ENCODE results near the gene DARS2. TPM values are rescaled to one million over a fixed set of nuclear protein-coding genes. Genes with fewer than 3 reads are reported as not detected.

DARS2 gene
- total RNA-seq, 1 donor from 2014 or later, result 21.1 TPM

DNA sequence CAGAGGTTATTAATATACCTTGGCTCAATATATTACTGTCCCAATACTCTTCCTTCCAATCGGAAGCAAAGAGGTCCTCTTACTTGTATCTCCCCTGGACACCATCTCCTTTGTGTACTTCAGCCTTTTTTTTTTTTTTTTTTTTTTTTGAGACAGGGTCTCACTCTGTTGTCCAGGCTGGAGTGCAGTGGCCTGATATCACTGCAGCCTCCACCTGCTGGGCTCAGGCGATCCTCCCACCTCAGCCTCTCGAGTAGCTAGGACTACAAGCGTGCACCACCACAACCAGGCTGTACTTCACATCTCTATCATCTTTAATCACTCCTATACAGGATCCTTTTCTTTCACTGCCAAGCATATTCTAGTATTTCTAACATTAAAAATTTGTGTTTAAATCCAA is 2.8 kb upstream of the DARS2 start:
- TF ChIP-seq, protein P1, sequence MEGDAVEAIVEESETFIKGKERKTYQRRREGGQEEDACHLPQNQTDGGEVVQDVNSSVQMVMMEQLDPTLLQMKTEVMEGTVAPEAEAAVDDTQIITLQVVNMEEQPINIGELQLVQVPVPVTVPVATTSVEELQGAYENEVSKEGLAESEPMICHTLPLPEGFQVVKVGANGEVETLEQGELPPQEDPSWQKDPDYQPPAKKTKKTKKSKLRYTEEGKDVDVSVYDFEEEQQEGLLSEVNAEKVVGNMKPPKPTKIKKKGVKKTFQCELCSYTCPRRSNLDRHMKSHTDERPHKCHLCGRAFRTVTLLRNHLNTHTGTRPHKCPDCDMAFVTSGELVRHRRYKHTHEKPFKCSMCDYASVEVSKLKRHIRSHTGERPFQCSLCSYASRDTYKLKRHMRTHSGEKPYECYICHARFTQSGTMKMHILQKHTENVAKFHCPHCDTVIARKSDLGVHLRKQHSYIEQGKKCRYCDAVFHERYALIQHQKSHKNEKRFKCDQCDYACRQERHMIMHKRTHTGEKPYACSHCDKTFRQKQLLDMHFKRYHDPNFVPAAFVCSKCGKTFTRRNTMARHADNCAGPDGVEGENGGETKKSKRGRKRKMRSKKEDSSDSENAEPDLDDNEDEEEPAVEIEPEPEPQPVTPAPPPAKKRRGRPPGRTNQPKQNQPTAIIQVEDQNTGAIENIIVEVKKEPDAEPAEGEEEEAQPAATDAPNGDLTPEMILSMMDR (IDR thresholded peaks at IDR 0.05; ENCODE audit: unreplicated experiment), result no peak
- no peaks in the 10 kb centered on the region for H3K27me3 Mint-ChIP-seq
- DNase-seq (ENCODE audit: low spot score, unreplicated experiment), result no peak
- no peaks in the 10 kb centered on the region for H3K9me3 Mint-ChIP-seq (ENCODE audit: low read depth)
- H3K36me3 Mint-ChIP-seq (ENCODE audit: insufficient read depth), result peaks cover 10% of the 10 kb centered on the region
- H3K4me3 Mint-ChIP-seq (ENCODE audit: low read depth), result no peak overlapping the region
- peaks cover 21% of the 10 kb centered on the region for H3K4me1 Mint-ChIP-seq (ENCODE audit: low read depth)
- no peak overlapping the region for H3K27ac Mint-ChIP-seq

- TF ChIP-seq, protein P1 (IDR thresholded peaks at IDR 0.05; ENCODE audit: unreplicated experiment), result no peak
- peak overlapping the region; percentile 99 for H3K27ac Mint-ChIP-seq
- DNase-seq (ENCODE audit: low spot score, unreplicated experiment), result no peak
- H3K36me3 Mint-ChIP-seq (ENCODE audit: insufficient read depth), result no peaks in the 10 kb centered on the region
- peaks cover 18% of the 10 kb centered on the region for H3K4me1 Mint-ChIP-seq (ENCODE audit: low read depth)
- no peaks in the 10 kb centered on the region for H3K27me3 Mint-ChIP-seq
- no peaks in the 10 kb centered on the region for H3K9me3 Mint-ChIP-seq (ENCODE audit: low read depth)
- H3K4me3 Mint-ChIP-seq (ENCODE audit: low read depth), result peak overlapping the region; percentile 96
Observed at GRCh38 chr1:173823781-173824314, 625 bp upstream of the DARS2 start.

DNA sequence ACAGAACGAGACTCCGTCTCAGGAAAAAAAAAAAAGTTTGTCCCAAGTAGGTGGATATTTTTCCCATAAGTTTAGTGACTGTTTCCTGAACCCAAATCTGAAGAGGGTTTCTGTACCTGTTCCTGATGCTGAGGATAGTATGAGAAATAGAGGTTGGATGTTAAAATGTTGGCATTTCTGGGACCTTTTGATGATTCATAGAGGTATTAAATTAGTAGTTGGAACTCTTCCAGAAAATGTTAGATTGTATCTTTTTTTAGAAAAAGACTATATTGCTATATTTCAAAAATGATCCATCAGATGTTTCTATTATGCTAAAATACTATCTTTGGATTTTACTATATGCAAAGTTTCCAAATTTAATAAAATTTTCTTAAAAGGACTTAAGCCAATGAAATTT is 3.1 kb downstream of the DARS2 start:
- H3K27ac Mint-ChIP-seq, result no peak overlapping the region

DNA sequence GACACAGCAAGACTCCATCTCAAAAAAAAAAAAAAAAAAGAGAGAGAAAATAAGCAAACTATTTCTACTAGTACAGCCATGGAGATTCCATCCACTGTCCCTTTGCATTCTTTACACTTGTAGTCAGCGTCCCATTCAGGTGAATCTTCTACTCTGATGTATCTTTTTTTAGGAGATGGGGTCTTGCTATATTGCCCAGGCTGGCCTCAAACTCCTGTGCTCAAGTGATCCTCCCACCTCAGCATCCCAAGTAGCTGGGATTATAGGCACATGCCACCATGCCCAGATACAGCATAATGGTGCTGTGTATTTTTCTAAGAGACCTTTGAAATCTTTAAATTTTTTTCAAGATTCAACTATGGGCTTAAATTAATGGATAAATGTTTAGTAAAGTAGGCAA is 8.3 kb downstream of the DARS2 start:
- Mint-ChIP-seq H3K36me3 (ENCODE audit: insufficient read depth) (peaks cover 11% of the 10 kb centered on the region), H3K27me3 (no peaks in the 10 kb centered on the region), H3K4me1 (ENCODE audit: low read depth) (no peaks in the 10 kb centered on the region), H3K27ac (no peak overlapping the region), H3K9me3 (ENCODE audit: low read depth) (no peaks in the 10 kb centered on the region), H3K4me3 (ENCODE audit: low read depth) (no peak overlapping the region)
- DNase-seq (ENCODE audit: low spot score, unreplicated experiment), result no peak
- TF ChIP-seq, protein P1 (IDR thresholded peaks at IDR 0.05; ENCODE audit: unreplicated experiment), result no peak

More for the DNA sequence above, 3.1 kb downstream of the DARS2 start:
- Mint-ChIP-seq H3K27me3 (no peaks in the 10 kb centered on the region), H3K4me1 (ENCODE audit: low read depth) (peaks cover 13% of the 10 kb centered on the region), H3K4me3 (ENCODE audit: low read depth) (no peak overlapping the region), H3K9me3 (ENCODE audit: low read depth) (no peaks in the 10 kb centered on the region), H3K36me3 (ENCODE audit: insufficient read depth) (peaks cover 2% of the 10 kb centered on the region)
- TF ChIP-seq, protein P1 (IDR thresholded peaks at IDR 0.05; ENCODE audit: unreplicated experiment), result no peak
- no peak for DNase-seq (ENCODE audit: low spot score, unreplicated experiment)

DNA sequence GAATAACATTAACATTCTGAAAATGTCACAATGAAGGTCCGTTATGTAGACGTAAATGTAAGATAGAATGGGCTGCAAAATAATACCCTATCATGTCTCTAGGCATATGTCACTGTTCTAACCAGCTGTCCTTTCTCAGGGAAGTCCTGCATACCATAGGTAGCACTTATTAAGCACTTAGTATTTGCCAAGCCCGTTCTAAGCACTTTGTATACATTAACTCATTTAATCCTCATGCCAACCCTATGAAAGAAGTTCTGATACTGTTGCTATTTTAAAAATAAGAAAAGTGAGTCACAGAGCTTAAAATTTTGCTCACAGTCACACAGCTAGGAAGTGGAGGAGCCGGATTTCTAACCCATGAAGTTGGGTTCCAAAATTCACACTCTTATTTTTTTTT is 27.6 kb downstream of the DARS2 start:
- peak overlapping the region; percentile 49 for H3K27ac Mint-ChIP-seq
- H3K4me1 Mint-ChIP-seq (ENCODE audit: low read depth), result peaks cover 10% of the 10 kb centered on the region
- no peaks in the 10 kb centered on the region for H3K9me3 Mint-ChIP-seq (ENCODE audit: low read depth)
- TF ChIP-seq, protein P1 (IDR thresholded peaks at IDR 0.05; ENCODE audit: unreplicated experiment), result no peak
- DNase-seq (ENCODE audit: low spot score, unreplicated experiment), result no peak
- no peak overlapping the region for H3K4me3 Mint-ChIP-seq (ENCODE audit: low read depth)
- H3K27me3 Mint-ChIP-seq, result no peaks in the 10 kb centered on the region
- H3K36me3 Mint-ChIP-seq (ENCODE audit: insufficient read depth), result peaks cover 26% of the 10 kb centered on the region
